Neural crest cell (in vitro differentiated cells): ENCODE measurements around the gene INKA2. TPM values are rescaled to one million over a fixed set of nuclear protein-coding genes. Genes with fewer than 3 reads are reported as not detected.

ENCODE experiments used
- DNase-seq: peaks from one replicate; pipeline ENCODE4 v3.0.0; 2021; ENCODE audit warnings: low read depth, mixed read lengths, low spot score
- H3K27ac Mint-ChIP-seq: one replicate; pipeline ENCODE4 v1.8.0; 2021; ENCODE audit warnings: mild to moderate bottlenecking, mixed read lengths; ENCODE audit not compliant: unreplicated experiment
- H3K27me3 Mint-ChIP-seq: 2 replicates; pipeline ENCODE4 v1.8.0; 2021; ENCODE audit warnings: low read depth, mild to moderate bottlenecking, mixed read lengths
- H3K36me3 Mint-ChIP-seq: 2 replicates; pipeline ENCODE4 v1.8.0; 2021; ENCODE audit warnings: low read depth, mild to moderate bottlenecking, mixed read lengths
- H3K4me1 Mint-ChIP-seq: 2 replicates; pipeline ENCODE4 v1.8.0; 2021; ENCODE audit warnings: mixed read lengths
- H3K4me3 Mint-ChIP-seq: one replicate; pipeline ENCODE4 v1.8.0; 2021; ENCODE audit warnings: mild to moderate bottlenecking, mixed read lengths
- H3K9me3 Mint-ChIP-seq: 2 replicates; pipeline ENCODE4 v1.8.0; 2021; ENCODE audit warnings: mixed read lengths
- CTCF ChIP-seq: fragments of 200-600 bp; sonication (generic); conservative IDR thresholded peaks from 2 replicates; pipeline ENCODE4 v1.5.0; 2021; ENCODE audit warnings: antibody characterized with exemption, mild to moderate bottlenecking
- long read RNA-seq: library from polyadenylated mRNA; unstranded; transcript quantifications from one replicate; pipeline ENCODE4 v2.0.0, GENCODE V29; 2020
- total RNA-seq: library from RNA; stranded (reverse); gene quantifications from 2 replicates; pipeline ENCODE4 v1.2.1, GENCODE V29; 2021

Gene INKA2
- total RNA-seq = 2.7 and 3.5 TPM in 2 replicates
- long read RNA-seq, full-length matches to known transcripts = 1 of 1 reads
- long read RNA-seq, partial matches to known transcripts = 0 of 1 reads
- long read RNA-seq, other reads (novel, unspliced or antisense) = 0 of 1 reads

- H3K4me3 Mint-ChIP-seq = peak within 1 kb of the TSS; percentile 90
- H3K4me1 Mint-ChIP-seq = peaks cover 22% of the 10 kb centered on the region
- H3K9me3 Mint-ChIP-seq = no peaks in the 10 kb centered on the region
- peaks cover 31% of the 10 kb centered on the region for H3K27me3 Mint-ChIP-seq
- no peaks in the 10 kb centered on the region for H3K36me3 Mint-ChIP-seq
- peak; percentile 70 for DNase-seq
- TF ChIP-seq CTCF = no peak
- H3K27ac Mint-ChIP-seq = peak within 1 kb of the TSS; percentile 85
Observed at GRCh38 chr1:111739194-111739924, at the start of gene INKA2. Gene INKA2, minus strand, starts transcription at chr1:111739395. Its CDS starts 153 bp downstream, at chr1:111739242.

- no peak for DNase-seq
- H3K9me3 Mint-ChIP-seq = no peaks in the 10 kb centered on the region
- no peak overlapping the region for H3K4me3 Mint-ChIP-seq
- H3K36me3 Mint-ChIP-seq = no peaks in the 10 kb centered on the region
- peaks cover 51% of the 10 kb centered on the region for H3K27me3 Mint-ChIP-seq
- no peaks in the 10 kb centered on the region for H3K4me1 Mint-ChIP-seq
- no peak for TF ChIP-seq CTCF
- peak overlapping the region; percentile 23 for H3K27ac Mint-ChIP-seq
Observed at GRCh38 chr1:111786669-111787207, 47.5 kb upstream of the INKA2 start.

DNA sequence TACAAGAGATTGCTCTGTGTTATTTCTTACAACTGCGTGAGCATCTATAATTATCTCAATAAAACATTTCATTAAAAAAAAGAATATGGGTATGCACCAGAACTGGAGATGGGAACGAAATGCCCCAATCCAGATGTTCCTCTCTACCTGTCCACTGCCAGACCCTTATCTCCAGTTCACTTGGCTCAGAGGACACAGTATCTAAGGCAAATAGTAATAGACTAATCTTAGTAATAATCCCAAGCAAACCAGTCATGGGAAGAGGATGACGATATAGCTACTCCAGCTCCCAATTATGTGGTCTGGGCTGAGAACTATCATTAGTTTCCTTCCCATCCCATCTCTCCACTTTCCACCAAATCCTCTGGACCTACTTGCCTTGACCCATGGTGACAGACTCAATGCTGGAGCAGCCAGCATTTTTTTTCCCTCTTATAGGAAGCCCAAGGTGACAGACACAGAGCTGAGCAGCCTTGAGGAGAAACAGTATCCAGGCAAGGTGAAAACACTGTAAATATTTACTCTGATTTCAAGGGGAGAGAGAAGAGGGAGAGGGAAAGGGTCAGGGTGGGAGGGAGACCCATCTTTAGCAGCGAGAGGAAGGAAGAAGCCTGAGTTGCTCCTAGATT lies 45.2 kb upstream of the INKA2 start:
- no peak overlapping the region for H3K27ac Mint-ChIP-seq
- H3K36me3 Mint-ChIP-seq = no peaks in the 10 kb centered on the region
- H3K4me3 Mint-ChIP-seq = no peak overlapping the region
- peaks cover 35% of the 10 kb centered on the region for H3K27me3 Mint-ChIP-seq
- H3K9me3 Mint-ChIP-seq = no peaks in the 10 kb centered on the region
- TF ChIP-seq CTCF = no peak
- DNase-seq = no peak
- no peaks in the 10 kb centered on the region for H3K4me1 Mint-ChIP-seq

DNA sequence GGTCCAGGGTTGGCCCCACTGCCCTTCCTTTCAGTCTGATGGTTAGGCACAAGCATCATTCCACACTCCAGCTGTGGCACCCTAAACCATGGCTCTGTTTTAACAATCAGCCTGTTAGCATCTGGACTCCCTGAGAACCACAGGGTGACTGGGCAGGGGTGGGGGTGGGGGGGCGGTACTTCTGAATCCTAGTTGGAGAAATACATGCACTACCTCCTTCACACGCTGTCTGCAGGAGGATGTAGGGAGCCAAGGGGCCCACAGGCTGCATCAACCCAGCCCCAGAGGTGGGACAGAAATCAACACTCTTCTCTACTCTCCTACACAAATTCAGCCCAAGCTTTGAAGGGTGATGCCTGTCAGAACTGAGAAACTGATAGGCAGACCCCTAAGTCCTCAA lies 40.4 kb upstream of the INKA2 start:
- Mint-ChIP-seq H3K9me3 (no peaks in the 10 kb centered on the region), H3K27me3 (peaks cover 14% of the 10 kb centered on the region), H3K4me3 (no peak overlapping the region), H3K4me1 (no peaks in the 10 kb centered on the region), H3K36me3 (peaks cover 4% of the 10 kb centered on the region), H3K27ac (no peak overlapping the region)
- no peak for TF ChIP-seq CTCF
- no peak for DNase-seq

GRCh38 chr1:111778541-111779051 lies 39.4 kb upstream of the INKA2 start:
- no peak for DNase-seq
- Mint-ChIP-seq H3K9me3 (no peaks in the 10 kb centered on the region), H3K4me3 (no peak overlapping the region), H3K36me3 (peaks cover 4% of the 10 kb centered on the region), H3K27ac (no peak overlapping the region), H3K4me1 (no peaks in the 10 kb centered on the region), H3K27me3 (peaks cover 12% of the 10 kb centered on the region)
- TF ChIP-seq CTCF = no peak
